Uterus (tissue), 2 donors: Measurements from ENCODE around the gene ZBTB5.

Experiments
- POLR2A ChIP-seq, 2 donors: fragments of 450-650 bp; IDR thresholded peaks; one replicate each; pipeline ENCODE4 v1.6.1; 2016; ENCODE audit warnings: antibody characterized with exemption in 2 of 2, mild to moderate bottlenecking in 1 of 2, moderate library complexity in 1 of 2
- TF ChIP-seq, protein P1 (sequence below), 4 experiments: fragments of 200-600 bp in 2 of 4; fragments of 450-650 bp in 2 of 4; sonication (generic) in 2 of 4; IDR thresholded peaks; one replicate each; pipeline ENCODE4 v1.5.1; 2016 to 2019; ENCODE audit warnings: antibody characterized with exemption in 4 of 4, mild to moderate bottlenecking in 2 of 4, moderate library complexity in 1 of 4

DNA sequence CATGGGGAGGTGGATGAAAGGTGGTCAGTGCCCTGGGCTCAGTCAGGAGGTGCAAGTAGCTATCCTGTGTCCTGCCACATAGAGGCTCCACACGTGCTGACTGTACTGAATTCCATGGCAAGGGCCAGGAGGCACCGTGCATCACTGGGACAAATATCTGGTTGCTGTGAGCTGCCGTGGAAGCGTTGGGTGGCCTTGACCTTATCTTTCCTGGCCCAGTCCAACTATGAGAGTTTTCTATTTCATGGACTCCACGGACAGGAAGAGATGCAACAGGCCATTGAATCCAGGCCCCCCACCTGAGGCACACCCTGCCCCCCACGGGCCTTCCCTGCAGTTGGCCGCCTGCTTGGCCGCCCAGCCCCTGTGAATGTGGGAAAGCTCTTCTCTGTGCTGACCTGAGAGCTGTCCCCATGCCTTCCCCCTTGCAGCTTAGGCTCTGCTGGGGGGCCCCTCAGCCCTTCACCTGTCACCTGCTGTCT lies 41.0 kb downstream of the ZBTB5 start:
- TF ChIP-seq, protein P1, sequence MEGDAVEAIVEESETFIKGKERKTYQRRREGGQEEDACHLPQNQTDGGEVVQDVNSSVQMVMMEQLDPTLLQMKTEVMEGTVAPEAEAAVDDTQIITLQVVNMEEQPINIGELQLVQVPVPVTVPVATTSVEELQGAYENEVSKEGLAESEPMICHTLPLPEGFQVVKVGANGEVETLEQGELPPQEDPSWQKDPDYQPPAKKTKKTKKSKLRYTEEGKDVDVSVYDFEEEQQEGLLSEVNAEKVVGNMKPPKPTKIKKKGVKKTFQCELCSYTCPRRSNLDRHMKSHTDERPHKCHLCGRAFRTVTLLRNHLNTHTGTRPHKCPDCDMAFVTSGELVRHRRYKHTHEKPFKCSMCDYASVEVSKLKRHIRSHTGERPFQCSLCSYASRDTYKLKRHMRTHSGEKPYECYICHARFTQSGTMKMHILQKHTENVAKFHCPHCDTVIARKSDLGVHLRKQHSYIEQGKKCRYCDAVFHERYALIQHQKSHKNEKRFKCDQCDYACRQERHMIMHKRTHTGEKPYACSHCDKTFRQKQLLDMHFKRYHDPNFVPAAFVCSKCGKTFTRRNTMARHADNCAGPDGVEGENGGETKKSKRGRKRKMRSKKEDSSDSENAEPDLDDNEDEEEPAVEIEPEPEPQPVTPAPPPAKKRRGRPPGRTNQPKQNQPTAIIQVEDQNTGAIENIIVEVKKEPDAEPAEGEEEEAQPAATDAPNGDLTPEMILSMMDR (IDR thresholded peaks at IDR 0.05) = no peak
- TF ChIP-seq POLR2A (IDR thresholded peaks at IDR 0.05) = no peak
